GM21381 (cell line): ENCODE data around the gene MARVELD2.
"Not testable (repeated sequence)": the region's sequence is repeated elsewhere in the genome, so short reads cannot be mapped to it uniquely, and the experiment has no call there.

Source experiments
- ATAC-seq: cut with Tn5 transposase; IDR thresholded peaks from one replicate; pipeline ENCODE4 v1.9.1; 2021; ENCODE audit warnings: mild to moderate bottlenecking, moderate library complexity; ENCODE audit not compliant: unreplicated experiment

MARVELD2 gene

GRCh38 chr5:69444127-69444754 is 29.3 kb downstream of the MARVELD2 start:
- no peak for ATAC-seq

GRCh38 chr5:69449511-69449910 is 34.6 kb downstream of the MARVELD2 start:
- no peak for ATAC-seq

GRCh38 chr5:69450116-69450515 is 35.2 kb downstream of the MARVELD2 start:
- no peak for ATAC-seq

GRCh38 chr5:69450527-69450926 is 35.6 kb downstream of the MARVELD2 start:
- not testable (repeated sequence) for ATAC-seq

- no peak for ATAC-seq
Measured at GRCh38 chr5:69451941-69452647, 37.2 kb downstream of the MARVELD2 start.

- ATAC-seq: not testable (repeated sequence)
Measured at GRCh38 chr5:69453487-69453886, 38.6 kb downstream of the MARVELD2 start.

GRCh38 chr5:69454460-69455249 is 39.7 kb downstream of the MARVELD2 start:
- ATAC-seq: no peak

GRCh38 chr5:69455428-69455988 is 40.6 kb downstream of the MARVELD2 start:
- ATAC-seq: not testable (repeated sequence)

GRCh38 chr5:69462170-69462569 is 47.3 kb downstream of the MARVELD2 start:
- no peak for ATAC-seq

GRCh38 chr5:69466375-69466774 is 51.5 kb downstream of the MARVELD2 start:
- not testable (repeated sequence) for ATAC-seq

GRCh38 chr5:69467442-69468225 is 52.7 kb downstream of the MARVELD2 start:
- ATAC-seq: peak; percentile 90

- no peak for ATAC-seq
Measured at GRCh38 chr5:69468631-69469030, 53.7 kb downstream of the MARVELD2 start.

- not testable (repeated sequence) for ATAC-seq
Measured at GRCh38 chr5:69471516-69471915, 56.6 kb downstream of the MARVELD2 start.

- not testable (repeated sequence) for ATAC-seq
Measured at GRCh38 chr5:69472535-69473143, 57.7 kb downstream of the MARVELD2 start.

- ATAC-seq: no peak
Measured at GRCh38 chr5:69477170-69477569, 62.3 kb downstream of the MARVELD2 start.

GRCh38 chr5:69478296-69478695 is 63.4 kb downstream of the MARVELD2 start:
- not testable (repeated sequence) for ATAC-seq

GRCh38 chr5:69484891-69485290 is 70.0 kb downstream of the MARVELD2 start:
- no peak for ATAC-seq

- no peak for ATAC-seq
Measured at GRCh38 chr5:69485471-69485870, 70.6 kb downstream of the MARVELD2 start.

GRCh38 chr5:69489246-69489645 is 74.3 kb downstream of the MARVELD2 start:
- ATAC-seq: no peak

GRCh38 chr5:69491027-69491426 is 76.1 kb downstream of the MARVELD2 start:
- ATAC-seq: no peak
